GM12875 (cell line): ENCODE data around the gene STXBP4.

Source experiments
- H3K4me3 ChIP-seq: one replicate; pipeline ENCODE4 v1.5.1; 2011; ENCODE audit warnings: low read depth, low read length, control low read depth
- TF ChIP-seq, protein P1 (sequence below): IDR thresholded peaks from 2 replicates; pipeline ENCODE4 v1.5.1; 2011; ENCODE audit warnings: low read depth, mild to moderate bottlenecking, control low read depth, inconsistent platforms, low read length, moderate library complexity, borderline replicate concordance; ENCODE audit not compliant: insufficient read depth

The STXBP4 gene

GRCh38 chr17:55162556-55162946, 194.0 kb downstream of the STXBP4 start:
- TF ChIP-seq, protein P1, sequence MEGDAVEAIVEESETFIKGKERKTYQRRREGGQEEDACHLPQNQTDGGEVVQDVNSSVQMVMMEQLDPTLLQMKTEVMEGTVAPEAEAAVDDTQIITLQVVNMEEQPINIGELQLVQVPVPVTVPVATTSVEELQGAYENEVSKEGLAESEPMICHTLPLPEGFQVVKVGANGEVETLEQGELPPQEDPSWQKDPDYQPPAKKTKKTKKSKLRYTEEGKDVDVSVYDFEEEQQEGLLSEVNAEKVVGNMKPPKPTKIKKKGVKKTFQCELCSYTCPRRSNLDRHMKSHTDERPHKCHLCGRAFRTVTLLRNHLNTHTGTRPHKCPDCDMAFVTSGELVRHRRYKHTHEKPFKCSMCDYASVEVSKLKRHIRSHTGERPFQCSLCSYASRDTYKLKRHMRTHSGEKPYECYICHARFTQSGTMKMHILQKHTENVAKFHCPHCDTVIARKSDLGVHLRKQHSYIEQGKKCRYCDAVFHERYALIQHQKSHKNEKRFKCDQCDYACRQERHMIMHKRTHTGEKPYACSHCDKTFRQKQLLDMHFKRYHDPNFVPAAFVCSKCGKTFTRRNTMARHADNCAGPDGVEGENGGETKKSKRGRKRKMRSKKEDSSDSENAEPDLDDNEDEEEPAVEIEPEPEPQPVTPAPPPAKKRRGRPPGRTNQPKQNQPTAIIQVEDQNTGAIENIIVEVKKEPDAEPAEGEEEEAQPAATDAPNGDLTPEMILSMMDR, result no peak
- H3K4me3 ChIP-seq, result no peak overlapping the region

DNA sequence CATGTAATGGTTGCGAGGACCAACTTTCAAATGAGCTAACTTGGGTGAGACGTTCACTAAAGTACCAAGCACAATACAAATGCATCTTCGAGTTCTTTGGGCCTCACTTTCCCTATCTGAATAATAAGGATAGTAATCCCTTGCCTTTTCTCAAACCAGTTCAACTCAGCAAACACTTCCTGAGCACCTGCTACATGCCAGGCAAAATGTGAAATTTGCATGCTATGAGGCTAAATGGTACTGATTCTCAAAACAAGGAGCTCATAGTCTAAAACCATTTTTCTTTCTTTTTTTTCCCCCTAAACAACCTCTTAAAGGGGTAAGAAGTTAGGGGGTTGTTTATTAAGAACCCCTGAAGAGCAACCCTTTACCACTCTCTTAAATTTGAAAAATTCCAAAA, 194.8 kb downstream of the STXBP4 start:
- TF ChIP-seq, protein P1, result no peak

GRCh38 chr17:55166506-55166905, 197.9 kb downstream of the STXBP4 start:
- TF ChIP-seq, protein P1, result no peak
- no peak overlapping the region for H3K4me3 ChIP-seq

More for the DNA sequence above, 194.8 kb downstream of the STXBP4 start:
- no peak overlapping the region for H3K4me3 ChIP-seq

- TF ChIP-seq, protein P1, result no peak
- H3K4me3 ChIP-seq, result no peak overlapping the region
These were observed 198.6 kb downstream of the STXBP4 start for GRCh38 chr17:55167024-55167725.

GRCh38 chr17:55168958-55169687, 200.6 kb downstream of the STXBP4 start:
- TF ChIP-seq, protein P1, result no peak
- H3K4me3 ChIP-seq, result no peak overlapping the region

- H3K4me3 ChIP-seq, result no peak overlapping the region
- TF ChIP-seq, protein P1, result no peak
These were observed 203.2 kb downstream of the STXBP4 start for GRCh38 chr17:55171634-55172328.

GRCh38 chr17:55172612-55173011, 204.0 kb downstream of the STXBP4 start:
- no peak overlapping the region for H3K4me3 ChIP-seq
- TF ChIP-seq, protein P1, result no peak
